HG03575 (cell line): Measurements from ENCODE around the gene UBE2E2.

Experiments used
- ATAC-seq: cut with Tn5 transposase; IDR thresholded peaks from one replicate; pipeline ENCODE4 v1.9.1; 2021; ENCODE audit not compliant: unreplicated experiment, insufficient number of reproducible peaks, low FRiP score; ENCODE audit errors: extremely low read depth

UBE2E2 gene

GRCh38 chr3:23185861-23186260, 17.3 kb upstream of the UBE2E2 start:
- ATAC-seq, result no peak

- no peak for ATAC-seq
Observed at GRCh38 chr3:23189187-23189586, 13.9 kb upstream of the UBE2E2 start.

GRCh38 chr3:23192816-23193215, 10.3 kb upstream of the UBE2E2 start:
- ATAC-seq, result no peak

- ATAC-seq, result no peak
Observed at GRCh38 chr3:23193831-23194230, 9.3 kb upstream of the UBE2E2 start.

GRCh38 chr3:23198801-23199200, 4.3 kb upstream of the UBE2E2 start:
- ATAC-seq, result no peak

- no peak for ATAC-seq
Observed at GRCh38 chr3:23199649-23200048, 3.5 kb upstream of the UBE2E2 start.

GRCh38 chr3:23201154-23201838, 1.8 kb upstream of the UBE2E2 start:
- no peak for ATAC-seq

GRCh38 chr3:23202203-23202920, 765 bp upstream of the UBE2E2 start:
- no peak for ATAC-seq

- ATAC-seq, result no peak
Observed at GRCh38 chr3:23203708-23204330, 692 bp downstream of the UBE2E2 start.

GRCh38 chr3:23206366-23206765, 3.2 kb downstream of the UBE2E2 start:
- no peak for ATAC-seq

GRCh38 chr3:23209103-23209502, 6.0 kb downstream of the UBE2E2 start:
- ATAC-seq, result no peak

GRCh38 chr3:23209747-23210487, 6.8 kb downstream of the UBE2E2 start:
- no peak for ATAC-seq

- no peak for ATAC-seq
Observed at GRCh38 chr3:23213813-23214212, 10.7 kb downstream of the UBE2E2 start.

- no peak for ATAC-seq
Observed at GRCh38 chr3:23217872-23218554, 14.9 kb downstream of the UBE2E2 start.

GRCh38 chr3:23219117-23219516, 16.0 kb downstream of the UBE2E2 start:
- ATAC-seq, result no peak

GRCh38 chr3:23219552-23219951, 16.4 kb downstream of the UBE2E2 start:
- no peak for ATAC-seq

- no peak for ATAC-seq
Observed at GRCh38 chr3:23221136-23221535, 18.0 kb downstream of the UBE2E2 start.

GRCh38 chr3:23232016-23232415, 28.9 kb downstream of the UBE2E2 start:
- ATAC-seq, result no peak

- ATAC-seq, result no peak
Observed at GRCh38 chr3:23232854-23233253, 29.7 kb downstream of the UBE2E2 start.
